ENCODE data around the gene GNAL.
"Not testable (repeated sequence)": the region's sequence is repeated elsewhere in the genome, so short reads cannot be mapped to it uniquely, and the experiment has no call there.

Gene GNAL

GRCh38 chr18:11688972-11689668 lies at the start of gene GNAL:
Gene GNAL, plus strand, starts transcription at chr18:11689264. Its CDS starts 300 bp downstream, at chr18:11689564.
- peak; percentile 64 to 76 for ATAC-seq

DNA sequence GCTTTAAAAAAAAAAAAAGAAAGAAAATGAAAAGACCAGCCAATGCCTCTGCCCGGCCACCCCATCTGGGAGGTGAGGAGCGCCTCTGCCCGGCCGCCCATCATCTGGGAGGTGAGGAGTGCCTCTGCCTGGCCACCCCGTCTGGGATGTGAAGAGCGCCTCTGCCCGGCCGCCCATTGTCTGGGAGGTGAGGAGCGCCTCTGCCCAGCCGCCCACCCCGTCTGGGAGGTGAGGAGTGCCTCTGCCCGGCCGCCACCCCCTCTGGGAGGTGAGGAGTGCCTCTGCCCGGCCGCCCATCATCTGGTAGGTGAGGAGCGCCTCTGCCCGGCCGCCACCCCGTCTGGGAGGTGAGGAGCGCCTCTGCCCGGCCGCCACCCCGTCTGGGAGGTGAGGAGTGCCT lies 41.8 kb upstream of the GNAL start:
- ATAC-seq, result not testable (repeated sequence)

DNA sequence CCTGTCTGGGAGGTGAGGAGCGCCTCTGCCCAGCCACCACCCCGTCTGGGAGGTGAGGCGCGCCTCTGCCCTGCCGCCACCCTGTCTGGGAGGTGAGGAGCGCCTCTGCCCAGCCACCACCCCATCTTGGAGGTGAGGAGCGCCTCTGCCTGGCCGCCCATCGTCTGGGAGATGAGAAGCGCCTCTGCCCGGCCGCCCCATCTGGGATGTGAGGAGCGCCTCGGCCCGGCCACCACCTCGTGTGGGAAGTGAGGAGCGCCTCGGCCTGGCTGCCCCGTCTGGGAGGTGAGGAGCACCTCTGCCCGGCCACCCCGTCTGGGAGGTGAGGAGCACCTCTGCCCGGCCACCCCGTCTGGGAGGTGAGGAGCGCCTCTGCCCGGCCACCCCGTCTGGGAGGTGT lies 41.3 kb upstream of the GNAL start:
- ATAC-seq, result not testable (repeated sequence)

DNA sequence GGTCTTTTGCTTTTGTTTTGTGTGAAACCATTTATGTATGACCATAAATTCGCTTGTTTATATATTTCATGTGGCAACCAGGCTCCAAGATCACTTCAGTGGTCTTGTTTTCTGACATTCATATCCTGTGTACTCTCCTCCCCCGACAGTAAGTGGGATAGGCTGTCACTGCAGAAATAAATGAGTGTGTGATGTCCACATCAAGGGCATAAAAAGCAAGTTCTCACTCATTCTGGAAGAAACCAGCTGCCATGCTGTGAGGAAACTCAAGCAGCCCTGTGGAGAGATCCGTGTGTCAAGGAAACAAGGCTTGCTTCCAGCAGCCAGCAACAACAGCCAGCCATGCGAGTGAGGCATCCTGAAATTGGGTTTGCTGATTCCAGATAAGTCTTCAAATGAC lies 39.2 kb upstream of the GNAL start:
- ATAC-seq, result no peak

- ATAC-seq, result no peak
Measured at GRCh38 chr18:11651899-11652298, 37.2 kb upstream of the GNAL start.

- ATAC-seq, result no peak
Measured at GRCh38 chr18:11653521-11653920, 35.5 kb upstream of the GNAL start.

DNA sequence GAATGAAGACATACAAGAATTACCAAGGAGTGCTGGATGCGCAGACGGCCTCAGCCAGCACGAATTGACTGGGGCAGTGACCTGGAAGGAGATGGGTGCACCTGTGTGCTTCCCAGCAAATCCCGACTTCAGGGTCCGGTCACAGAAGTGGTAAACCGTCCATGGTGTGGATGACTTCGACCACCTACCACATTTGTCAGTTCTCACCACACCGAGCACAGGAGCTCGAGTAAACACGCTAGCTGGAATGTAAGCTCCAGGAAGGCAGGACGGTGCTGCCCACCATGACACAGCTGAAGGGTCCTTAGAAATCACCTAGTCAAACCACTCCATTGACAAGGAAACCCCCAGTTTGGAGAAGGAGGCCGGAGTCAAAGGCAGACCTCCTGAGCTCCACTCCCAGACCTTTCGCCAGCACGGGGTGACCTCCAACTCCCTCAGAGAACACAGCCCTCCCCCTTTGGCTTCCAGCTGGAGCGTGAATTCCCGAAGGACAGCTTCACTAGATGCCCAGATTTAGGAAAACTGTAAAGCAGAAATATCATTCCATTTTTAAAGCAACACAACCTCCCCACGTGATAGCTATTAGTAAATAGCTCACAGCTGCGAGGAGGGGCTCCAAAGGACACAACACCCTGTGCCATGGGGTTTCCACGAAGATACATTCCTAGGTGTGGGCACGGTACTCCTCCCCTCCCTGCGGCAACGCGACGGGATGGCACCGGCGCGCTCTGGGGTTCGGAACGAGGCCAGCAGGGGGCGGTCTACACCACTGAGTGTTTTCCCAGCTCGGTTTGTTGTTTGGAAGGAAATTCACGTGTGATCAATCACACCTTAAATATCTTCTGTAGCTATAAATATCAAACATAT lies 34.1 kb upstream of the GNAL start:
- no peak for ATAC-seq

- ATAC-seq, result no peak
Measured at GRCh38 chr18:11655606-11655932, 33.5 kb upstream of the GNAL start.

- no peak for ATAC-seq
Measured at GRCh38 chr18:11657152-11657551, 31.9 kb upstream of the GNAL start.

GRCh38 chr18:11657554-11657953 lies 31.5 kb upstream of the GNAL start:
- ATAC-seq, result no peak

DNA sequence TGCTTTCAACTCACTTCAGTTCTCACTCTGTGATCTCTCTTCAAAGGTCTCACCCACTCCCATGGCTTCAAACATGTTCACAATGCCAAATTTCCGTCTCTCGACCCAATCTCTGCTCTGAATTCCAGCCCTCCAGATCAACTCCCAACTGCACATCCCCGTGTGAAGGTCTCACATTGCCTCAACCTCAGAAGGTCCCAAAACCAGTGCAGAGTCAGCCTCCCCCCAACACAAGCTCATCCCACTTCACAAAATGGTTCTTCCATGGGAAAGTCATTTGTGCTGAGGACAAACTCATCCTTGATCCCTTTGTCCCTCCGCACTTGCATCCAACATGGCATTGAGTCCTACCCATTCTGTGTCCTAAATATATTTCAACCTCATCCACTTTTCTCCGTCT lies 31.0 kb upstream of the GNAL start:
- no peak for ATAC-seq

- ATAC-seq, result no peak
Measured at GRCh38 chr18:11658989-11659388, 30.1 kb upstream of the GNAL start.

GRCh38 chr18:11660691-11661090 lies 28.4 kb upstream of the GNAL start:
- ATAC-seq, result no peak

DNA sequence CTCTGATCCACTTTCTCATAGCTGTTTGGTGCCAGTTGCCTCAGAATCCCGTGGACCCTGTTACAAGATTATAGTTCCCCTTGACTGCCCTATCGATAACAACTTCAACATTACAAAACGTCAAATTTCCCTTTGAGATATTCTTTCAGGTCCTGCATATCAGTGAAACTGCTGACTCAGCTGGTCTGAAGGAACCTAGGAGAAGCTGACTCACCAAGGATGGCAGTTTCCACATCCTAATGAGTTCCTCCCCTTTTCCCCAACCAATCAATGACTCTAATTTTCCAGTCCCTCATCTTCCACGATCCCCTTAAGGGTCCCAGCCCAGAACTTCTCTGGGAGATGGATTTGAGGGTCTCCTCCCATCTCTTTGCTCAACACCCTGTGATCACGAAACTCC lies 27.6 kb upstream of the GNAL start:
- no peak for ATAC-seq

DNA sequence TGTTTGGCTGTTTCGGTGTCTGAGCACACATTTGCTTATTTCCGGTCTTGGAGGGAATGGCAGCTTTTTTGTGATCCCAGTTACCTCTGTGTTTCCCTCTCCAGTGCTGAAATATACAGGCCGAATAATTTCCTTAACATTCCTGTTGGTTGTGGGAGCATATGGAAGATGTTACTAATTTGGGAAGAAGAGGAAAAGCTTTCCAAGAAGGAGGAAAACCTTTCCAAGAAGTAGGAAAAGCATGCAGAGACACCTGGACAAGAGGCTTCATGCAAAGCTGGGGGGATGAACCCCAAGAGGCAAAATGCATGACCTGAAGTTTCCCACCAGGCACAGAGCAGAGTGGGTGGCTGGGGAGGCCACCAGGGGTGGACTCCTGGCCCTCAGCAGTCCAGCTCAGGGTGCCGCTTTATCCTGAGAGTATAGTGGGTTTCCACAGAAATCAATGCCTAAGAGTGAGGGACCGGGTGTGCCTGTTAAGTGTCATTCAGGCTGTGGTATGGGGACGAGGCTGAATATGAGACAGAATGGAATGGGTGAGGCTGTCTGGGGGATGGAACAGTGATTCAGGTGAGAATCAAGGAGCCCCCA lies 25.5 kb upstream of the GNAL start:
- no peak for ATAC-seq

DNA sequence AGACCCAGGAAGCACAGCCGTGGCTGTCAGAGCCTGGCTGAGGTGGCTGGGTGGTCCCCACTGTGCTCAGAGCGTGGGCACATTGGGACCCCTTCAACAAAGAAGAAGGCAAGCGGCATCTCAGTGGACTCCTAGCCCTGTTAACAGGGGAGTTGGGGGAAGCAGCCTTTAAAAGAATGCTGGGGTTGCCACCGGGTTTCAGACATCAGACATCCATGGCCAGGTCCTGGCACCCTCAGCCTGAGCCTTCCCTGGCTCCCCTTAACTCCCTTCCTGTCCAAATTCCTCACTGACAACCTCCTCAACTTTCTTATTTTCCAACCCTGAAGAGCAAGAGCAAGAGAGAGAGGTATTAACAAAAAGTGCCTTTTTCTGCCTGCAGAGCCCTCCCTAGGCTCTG lies 24.8 kb upstream of the GNAL start:
- ATAC-seq, result no peak

- ATAC-seq, result no peak
Measured at GRCh38 chr18:11665146-11665545, 23.9 kb upstream of the GNAL start.

DNA sequence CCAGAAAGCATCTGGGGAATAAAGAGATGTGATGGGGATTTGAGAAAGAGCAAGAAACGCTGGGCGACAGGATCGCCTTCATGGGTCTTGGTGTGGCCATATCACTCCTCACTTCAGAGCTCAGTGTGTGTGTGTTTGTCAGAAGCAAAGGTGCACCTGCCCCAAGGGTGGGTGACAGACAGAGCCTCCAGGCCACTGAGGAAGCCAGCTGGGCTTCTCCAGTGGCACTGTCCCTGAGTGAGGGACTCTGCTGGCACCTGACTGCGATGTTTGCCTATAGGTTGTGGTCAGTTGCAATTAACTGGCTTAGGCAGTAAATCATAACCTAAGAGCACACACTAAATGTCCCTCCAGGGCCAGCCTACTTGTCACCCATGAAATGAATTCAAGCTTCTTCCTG lies 23.5 kb upstream of the GNAL start:
- no peak for ATAC-seq

DNA sequence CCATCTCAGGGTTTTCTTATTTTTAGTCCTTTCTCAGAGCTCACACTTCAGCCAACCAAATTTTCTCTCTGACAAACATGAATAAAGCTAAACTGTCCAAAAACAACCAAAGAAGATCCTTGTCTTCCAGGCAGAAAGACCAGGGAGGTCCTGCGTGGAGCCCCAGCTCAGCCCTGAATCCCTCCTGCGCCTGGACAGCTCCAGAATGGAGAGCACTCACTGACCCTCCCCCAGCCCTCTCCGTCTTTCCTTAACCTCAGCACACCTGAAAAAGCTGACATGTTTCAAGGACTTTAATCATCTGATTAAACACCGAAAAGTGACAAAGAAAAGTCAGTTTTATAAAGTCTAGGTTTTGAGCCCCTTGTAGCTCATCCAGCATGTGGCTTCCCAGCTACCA lies 22.9 kb upstream of the GNAL start:
- ATAC-seq, result no peak

DNA sequence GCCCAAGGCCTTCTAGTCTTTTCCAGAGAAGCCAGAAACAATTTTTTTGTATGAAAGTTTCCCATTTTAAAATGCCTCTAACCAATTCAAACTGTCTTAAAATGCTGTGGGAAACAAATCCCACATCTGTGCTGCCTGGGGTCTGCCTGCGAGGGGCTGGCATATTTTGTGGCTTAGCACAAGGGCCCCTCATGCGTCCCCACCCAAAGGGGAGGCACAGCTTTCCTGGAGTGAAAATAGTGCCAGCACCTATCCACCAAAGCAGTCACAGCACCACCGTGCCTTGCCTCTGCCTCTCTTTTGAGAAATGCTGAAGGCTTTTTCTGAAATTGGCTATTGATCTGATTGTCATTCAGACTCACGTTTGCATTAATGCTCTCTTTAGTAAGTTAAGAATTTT lies 22.2 kb upstream of the GNAL start:
- no peak for ATAC-seq

GRCh38 chr18:11667578-11667977 lies 21.5 kb upstream of the GNAL start:
- ATAC-seq, result no peak

- ATAC-seq, result no peak
Measured at GRCh38 chr18:11668441-11669169, 20.5 kb upstream of the GNAL start.

- no peak for ATAC-seq
Measured at GRCh38 chr18:11669271-11669947, 19.7 kb upstream of the GNAL start.

Data from activated CD4-positive, CD25-positive, alpha-beta regulatory T cell treated with anti-CD3 and anti-CD28 coated beads, Interleukin-2, amount 50 U/mL, for 24 hours (primary cell).